GM19099 (cell line): ENCODE data around the gene SERINC2.

Experiments used
- POLR2A ChIP-seq: IDR thresholded peaks from 3 replicates; pipeline ENCODE4 v1.6.1; 2011; ENCODE audit warnings: low read depth; ENCODE audit not compliant: insufficient read length; ENCODE audit errors: extremely low read depth

Gene SERINC2

DNA sequence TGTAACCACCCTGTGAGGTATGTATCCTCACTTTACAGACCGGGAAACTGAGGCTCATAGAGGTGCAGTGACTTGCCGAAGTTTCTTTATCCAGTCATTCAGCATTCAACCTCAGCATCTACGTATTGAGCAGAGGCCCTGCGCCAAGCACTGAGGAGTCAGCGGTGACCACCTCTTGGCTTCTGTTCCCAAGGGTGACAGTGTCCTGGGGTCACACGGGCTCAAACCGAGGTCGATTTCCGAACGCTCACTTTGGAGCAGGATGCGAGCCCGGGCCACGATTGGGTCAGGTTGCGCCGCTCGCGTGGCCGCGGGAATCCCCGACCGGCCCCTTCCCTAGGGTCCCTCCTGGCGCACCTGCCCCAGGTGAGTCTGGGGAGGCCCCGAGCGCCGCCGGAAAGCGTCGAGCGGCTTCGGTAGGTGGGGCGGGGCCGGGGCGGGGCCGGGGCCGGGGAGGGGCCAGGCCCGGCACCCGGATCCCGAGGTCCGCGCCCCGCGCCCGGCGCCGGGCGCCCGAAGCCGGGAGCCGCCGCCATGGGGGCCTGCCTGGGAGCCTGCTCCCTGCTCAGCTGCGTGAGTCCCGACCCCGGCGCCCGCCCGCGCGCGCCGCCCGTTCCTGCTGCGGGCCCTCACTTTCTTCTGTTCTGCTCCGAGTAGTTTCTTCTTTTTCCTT lies at the start of gene SERINC2:
SERINC2 (plus strand) TSS at position 482 of the 673 bp plus-strand sequence; CDS start at position 535, 53 bp downstream.
- peak; percentile 36 for TF ChIP-seq POLR2A

DNA sequence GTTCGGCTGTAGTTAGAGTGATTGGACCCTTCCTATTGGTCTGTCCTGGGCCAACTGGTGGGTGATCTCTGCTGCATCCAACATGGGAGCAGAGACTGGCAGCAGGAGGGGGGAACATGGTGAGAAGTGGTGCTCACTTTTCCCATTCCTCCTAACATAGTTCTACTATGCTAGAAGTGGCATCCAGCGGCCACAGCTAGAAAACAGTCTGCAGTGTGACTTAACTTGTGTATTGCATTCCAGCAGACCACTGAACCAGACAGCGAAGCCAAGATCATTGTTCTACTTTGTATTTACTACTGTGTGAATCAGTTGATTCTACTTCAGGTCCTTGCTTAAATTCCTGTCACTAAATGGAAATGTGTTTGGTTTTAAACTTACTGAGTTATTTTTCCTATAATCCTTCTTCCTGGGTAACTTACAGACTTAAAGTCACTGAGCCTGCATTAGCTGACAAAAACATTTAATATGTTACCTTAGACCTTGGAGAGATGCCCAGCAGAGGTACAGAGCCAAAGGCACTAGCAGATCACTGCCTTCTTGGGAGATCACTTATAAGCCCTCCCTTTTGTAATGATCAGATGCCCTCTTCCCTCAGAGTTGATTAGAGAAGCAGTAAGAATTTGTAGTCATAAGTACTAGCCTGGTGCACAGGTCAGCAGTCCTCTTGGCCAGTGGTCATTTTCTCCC lies 48.3 kb upstream of the SERINC2 start:
- TF ChIP-seq POLR2A = no peak

- TF ChIP-seq POLR2A = no peak
Observed at GRCh38 chr1:31366796-31367195, 46.2 kb upstream of the SERINC2 start.

DNA sequence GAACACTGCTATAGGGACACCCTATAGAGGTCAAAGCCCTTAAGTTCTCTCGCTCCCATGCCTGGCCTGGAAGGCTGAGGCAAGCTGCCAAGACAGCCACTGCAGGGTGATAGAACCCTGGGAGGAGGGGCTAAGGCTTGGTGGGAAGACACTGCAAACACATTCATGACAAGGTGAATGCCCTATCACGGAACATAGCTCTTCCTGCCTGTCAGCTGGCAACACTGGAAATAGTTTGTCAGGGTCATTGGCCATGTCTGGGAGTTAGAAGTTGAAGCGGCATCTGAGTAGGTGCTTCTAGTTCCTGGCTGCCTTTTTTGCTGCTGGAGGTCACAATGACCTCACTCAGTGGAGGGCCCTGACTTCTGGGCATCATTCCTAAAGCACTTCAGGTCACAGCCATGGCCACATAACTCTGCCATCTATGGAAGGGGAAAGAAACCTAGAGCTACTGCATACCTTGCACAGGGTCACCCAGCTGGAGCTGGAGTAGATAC lies 44.4 kb upstream of the SERINC2 start:
- no peak for TF ChIP-seq POLR2A

GRCh38 chr1:31370021-31370420 lies 43.0 kb upstream of the SERINC2 start:
- no peak for TF ChIP-seq POLR2A

DNA sequence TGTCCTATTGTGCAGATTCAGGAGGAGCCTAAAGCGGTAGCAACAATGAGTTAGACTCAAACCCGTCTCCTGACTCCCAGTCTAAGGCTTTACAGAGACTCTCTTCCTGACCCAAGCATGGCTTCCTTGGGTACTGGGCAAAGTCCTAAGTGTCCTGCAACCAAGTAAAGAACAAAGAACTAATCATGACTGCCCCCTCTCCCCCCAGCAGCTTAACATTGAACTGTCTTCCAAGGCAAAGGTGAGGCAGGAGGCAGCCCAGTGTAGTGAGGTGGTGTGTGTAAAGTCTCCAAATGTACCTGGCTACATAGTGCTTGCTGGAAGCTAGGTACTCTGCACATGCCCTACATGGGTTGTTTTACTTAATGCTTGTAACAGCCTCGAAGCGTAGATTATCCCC lies 42.4 kb upstream of the SERINC2 start:
- TF ChIP-seq POLR2A = no peak

- TF ChIP-seq POLR2A = no peak
Observed at GRCh38 chr1:31371121-31371959, 41.7 kb upstream of the SERINC2 start.

GRCh38 chr1:31372051-31372450 lies 41.0 kb upstream of the SERINC2 start:
- no peak for TF ChIP-seq POLR2A

GRCh38 chr1:31372751-31373055 lies 40.3 kb upstream of the SERINC2 start:
- TF ChIP-seq POLR2A = no peak

DNA sequence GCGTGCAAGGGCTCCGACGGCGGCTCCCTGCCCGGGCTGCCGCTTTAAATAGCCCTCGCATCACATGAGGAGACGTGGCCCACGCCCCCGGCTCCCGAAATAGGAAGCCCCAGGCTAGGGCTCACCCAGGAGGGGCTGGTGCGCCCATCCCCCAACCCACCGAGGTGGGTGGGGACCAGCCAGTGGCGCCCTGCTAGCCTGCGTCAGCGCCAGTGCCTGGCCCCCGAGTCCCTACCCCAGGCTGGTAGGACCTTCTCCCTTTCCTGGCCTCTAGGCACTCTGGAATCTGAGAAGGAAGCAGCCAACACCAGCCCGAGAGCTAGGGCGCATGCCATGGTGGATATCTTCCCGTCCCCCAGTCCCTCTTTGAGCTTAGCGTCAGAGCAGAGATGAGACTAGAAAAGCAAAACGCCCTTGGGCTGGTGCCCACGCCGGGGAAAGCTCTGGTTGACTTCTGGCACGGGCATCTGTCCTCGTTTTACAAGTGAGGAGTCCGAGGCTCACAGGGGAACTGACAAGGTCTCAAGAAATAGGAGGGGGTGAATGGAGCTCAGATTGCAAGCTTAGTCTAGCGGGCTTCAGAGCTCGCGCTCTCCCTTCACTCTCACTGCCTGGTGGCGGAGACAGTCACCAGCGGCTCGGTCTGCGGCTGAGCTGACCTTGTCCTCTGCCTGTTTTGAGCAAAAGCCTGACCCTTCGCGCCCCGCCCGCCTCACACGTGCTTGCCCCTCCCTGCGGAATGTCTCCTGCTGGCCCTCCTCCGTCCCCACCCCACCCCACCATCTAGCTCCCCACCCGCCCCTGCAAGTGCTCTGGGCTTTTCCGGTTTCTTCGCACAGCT lies 39.7 kb upstream of the SERINC2 start, which contains the start of gene FABP3:
FABP3 (minus strand) TSS at position 21 of the 841 bp plus-strand sequence. CDS start 62 bp downstream, outside the sequence.
- no peak for TF ChIP-seq POLR2A

DNA sequence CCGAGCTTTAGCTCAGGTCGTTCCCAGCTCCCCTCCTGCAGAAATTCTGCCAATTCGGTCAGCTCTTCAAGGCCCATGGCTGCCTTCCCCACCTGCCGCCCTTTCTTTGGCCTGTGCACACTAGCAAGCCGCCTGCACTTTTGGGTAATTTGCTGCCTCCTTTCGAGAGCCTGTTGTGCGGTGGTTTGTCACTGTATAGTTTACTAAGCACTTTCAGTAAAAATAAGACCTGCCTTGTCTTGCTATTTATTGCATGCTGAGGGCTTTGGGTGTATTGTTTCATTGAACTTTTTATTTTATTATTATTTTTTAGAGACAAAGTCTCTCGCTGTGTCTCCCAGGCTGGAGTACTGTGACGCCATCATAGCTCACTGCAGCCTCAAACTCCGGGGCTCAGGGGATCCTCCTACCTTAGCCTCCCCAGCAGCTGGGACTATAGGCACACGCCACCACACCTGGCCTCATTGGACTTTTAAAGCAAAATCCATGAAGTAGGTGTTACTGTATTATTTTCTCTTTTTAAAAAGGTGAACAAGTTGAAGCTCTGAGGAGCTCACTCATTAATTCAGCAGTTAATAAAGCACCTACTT lies 39.0 kb upstream of the SERINC2 start:
- TF ChIP-seq POLR2A = no peak

- TF ChIP-seq POLR2A = no peak
Observed at GRCh38 chr1:31374511-31375196, 38.4 kb upstream of the SERINC2 start.

GRCh38 chr1:31376375-31377134 lies 36.5 kb upstream of the SERINC2 start:
- TF ChIP-seq POLR2A = no peak
